HCT116 (cell line): Measurements from ENCODE around the gene SLC25A17. TPM values are rescaled to one million over a fixed set of nuclear protein-coding genes. Genes with fewer than 3 reads are reported as not detected.

Experiments used
- ATAC-seq: fragments of 200-7000 bp; cut with Tn5 transposase; 2 replicates; pipeline ENCODE4 v1.9.1; 2020; ENCODE audit warnings: mild to moderate bottlenecking, moderate library complexity
- BruUV-seq: library from RNA; stranded (reverse); fragments of 400-500 nt; replicated peaks from 2 replicates; lab custom pipeline; 2021; lab: Mats Ljungman, UMichigan
- CTCF ChIA-PET: fragments of 300-600 bp; sonication (Branson Sonifier 250); formaldehyde crosslinking; loops from one replicate; lab custom pipeline; 2021; ENCODE audit warnings: antibody characterized with exemption; lab: Charles Lee
- POLR2A ChIA-PET: fragments of 300-600, 350-600 bp; sonication (Branson Sonifier 250); formaldehyde crosslinking; loops from one replicate; lab custom pipeline; 2021; ENCODE audit warnings: antibody characterized with exemption; lab: Charles Lee
- RAD21 ChIA-PET, 2 experiments: fragments of 300-600 bp; sonication (Branson Sonifier 250); formaldehyde crosslinking; loops; one replicate each; lab custom pipeline; 2023; ENCODE audit warnings: low total read pairs in 2 of 2; ENCODE audit not compliant: uncharacterized antibody in 2 of 2, unreplicated experiment in 2 of 2, low non-redundant PET in 1 of 2; lab: Charles Lee
- DNase-seq: peaks from one replicate; pipeline ENCODE4 v3.0.0-alpha.2; 2010; ENCODE audit warnings: low read depth, low spot score
- H2AFZ ChIP-seq: fragments of 200-600 bp; shearing (Covaris generic), sonication (generic); 2 replicates; pipeline ENCODE4 v1.6.1; 2017; ENCODE audit warnings: low read depth, mixed run types, mixed read lengths, antibody characterized with exemption, low read length; ENCODE audit not compliant: poor library complexity, severe bottlenecking
- H3K27ac ChIP-seq: 2 replicates; pipeline ENCODE4 v1.5.1; 2012; ENCODE audit warnings: low read depth, low read length
- H3K27me3 ChIP-seq: fragments of 200-600 bp; sonication (generic); 2 replicates; pipeline ENCODE4 v1.6.1; 2016; ENCODE audit warnings: mixed run types, low read length, mixed read lengths; ENCODE audit not compliant: insufficient read depth
- H3K36me3 ChIP-seq, 2 experiments: fragments of 200-500 bp in 1 of 2; fragments of 200-600 bp in 1 of 2; sonication (Bioruptor generic) in 1 of 2; sonication (generic) in 1 of 2; 2 replicates each; pipeline versions ENCODE4 v1.5.1 to v1.6.1; 2014 to 2016; ENCODE audit warnings: low read length in 2 of 2, inconsistent platforms in 1 of 2, mixed read lengths in 1 of 2, mixed run types in 1 of 2; ENCODE audit not compliant: insufficient read depth in 2 of 2, control insufficient read depth in 1 of 2
- H3K4me1 ChIP-seq, 2 experiments: fragments of 200-600 bp in 1 of 2; sonication (generic) in 1 of 2; 2 replicates each; pipeline versions ENCODE4 v1.5.1 to v1.6.1; 2012 to 2017; ENCODE audit warnings: low read length in 2 of 2, inconsistent platforms in 1 of 2, mild to moderate bottlenecking in 1 of 2, mixed read lengths in 1 of 2, mixed run types in 1 of 2, moderate library complexity in 1 of 2; ENCODE audit not compliant: insufficient read depth in 2 of 2, control insufficient read depth in 1 of 2
- H3K4me2 ChIP-seq: fragments of 200-600 bp; sonication (generic); 2 replicates; pipeline ENCODE4 v1.6.1; 2017; ENCODE audit warnings: mixed run types, low read length, mixed read lengths
- H3K4me3 ChIP-seq, 2 experiments: fragments of 200-600 bp in 1 of 2; sonication (generic) in 1 of 2; replicated peaks in 1 of 2; 2 replicates each; pipeline ENCODE4 v1.5.1; 2011 to 2016; ENCODE audit warnings: low read length in 2 of 2, control low read depth in 1 of 2, low read depth in 1 of 2, mild to moderate bottlenecking in 1 of 2, mixed read lengths in 1 of 2, mixed run types in 1 of 2
- H3K79me2 ChIP-seq: fragments of 200-600 bp; sonication (generic); 2 replicates; pipeline ENCODE4 v1.6.1; 2017; ENCODE audit warnings: mild to moderate bottlenecking, mixed run types, low read length, moderate library complexity, mixed read lengths; ENCODE audit not compliant: insufficient read depth
- H3K9ac ChIP-seq: fragments of 200-600 bp; sonication (generic); 2 replicates; pipeline ENCODE4 v1.6.1; 2016; ENCODE audit warnings: low read length, mixed read lengths
- H3K9me2 ChIP-seq: fragments of 200-600 bp; sonication (generic), shearing (Covaris generic); 2 replicates; pipeline ENCODE4 v1.6.1; 2017; ENCODE audit warnings: mixed run types, mild to moderate bottlenecking, moderate library complexity; ENCODE audit not compliant: insufficient read depth
- H3K9me3 ChIP-seq, 2 experiments: fragments of 200-500 bp in 1 of 2; fragments of 200-600 bp in 1 of 2; sonication (Bioruptor generic) in 1 of 2; sonication (generic) in 1 of 2; 2 replicates each; pipeline ENCODE4 v1.6.1; 2014 to 2017; ENCODE audit warnings: low read length in 2 of 2, mixed read lengths in 2 of 2, inconsistent platforms in 1 of 2, low read depth in 1 of 2, mild to moderate bottlenecking in 1 of 2, mixed run types in 1 of 2, moderate library complexity in 1 of 2; ENCODE audit not compliant: control insufficient read depth in 1 of 2, insufficient read depth in 1 of 2
- H4K20me1 ChIP-seq: fragments of 200-600 bp; sonication (generic), shearing (Covaris generic); 2 replicates; pipeline ENCODE4 v1.6.1; 2017; ENCODE audit warnings: mixed run types, mild to moderate bottlenecking, moderate library complexity; ENCODE audit not compliant: insufficient read depth
- ATF3 ChIP-seq: IDR thresholded peaks from 2 replicates; pipeline ENCODE4 v1.6.1; 2012
- CBX3 ChIP-seq: IDR thresholded peaks from 2 replicates; pipeline ENCODE4 v1.6.1; 2012; ENCODE audit warnings: low read depth
- CEBPB ChIP-seq: IDR thresholded peaks from 2 replicates; pipeline ENCODE4 v1.6.1; 2012; ENCODE audit warnings: low read depth
- ELF1 ChIP-seq: IDR thresholded peaks from 2 replicates; pipeline ENCODE4 v1.6.1; 2012; ENCODE audit warnings: low read depth, borderline replicate concordance
- FOSL1 ChIP-seq: IDR thresholded peaks from 2 replicates; pipeline ENCODE4 v1.6.1; 2012; ENCODE audit warnings: low read depth
- MAX ChIP-seq: IDR thresholded peaks from 2 replicates; pipeline ENCODE4 v1.6.1; 2012
- POLR2A ChIP-seq: IDR thresholded peaks from 2 replicates; pipeline ENCODE4 v1.7.0; 2011; ENCODE audit warnings: borderline replicate concordance; ENCODE audit not compliant: insufficient read depth, insufficient read length; ENCODE audit errors: extremely low read depth
- RAD21 ChIP-seq: IDR thresholded peaks from 2 replicates; pipeline ENCODE4 v1.6.1; 2012; ENCODE audit warnings: low read depth, mild to moderate bottlenecking
- SIN3A ChIP-seq: IDR thresholded peaks from 2 replicates; pipeline ENCODE4 v1.6.1; 2012; ENCODE audit warnings: low read depth
- SP1 ChIP-seq: IDR thresholded peaks from 2 replicates; pipeline ENCODE4 v1.6.1; 2012; ENCODE audit warnings: low read depth
- intact Hi-C: fragments of 100-400 bp; cut with micrococcal nuclease; formaldehyde crosslinking; loops from 2 replicates; pipeline ENCODE4 v1.10.0; 2022
- total RNA-seq: library from RNA; stranded (reverse); gene quantifications from one replicate; pipeline ENCODE4 v1.2.1, GENCODE V29; 2021; ENCODE audit not compliant: unreplicated experiment

SLC25A17 gene
- total RNA-seq, 1 experiment from 2014 or later: 16.6 TPM

GRCh38 chr22:40806711-40807110 is 12.4 kb downstream of the SLC25A17 start:
- CTCF ChIA-PET: no interaction called here
- DNase-seq (no peak), ATAC-seq (no peak)
- Histone ChIP-seq H3K27ac (no peak overlapping the region), H3K4me1 (no peaks in the 10 kb centered on the region), H3K27me3 (no peaks in the 10 kb centered on the region)
- TF ChIP-seq ELF1: no peak
- TF ChIP-seq FOSL1: no peak
- no peak for TF ChIP-seq MAX
- no peak for TF ChIP-seq CBX3
- TF ChIP-seq RAD21: no peak
- no peak for TF ChIP-seq POLR2A
- no peak for TF ChIP-seq SIN3A
- TF ChIP-seq, all 23 proteins: peak for 0
- Histone ChIP-seq H3K9ac (no peak overlapping the region), H3K9me2 (no peaks in the 10 kb centered on the region), H4K20me1 (no peaks in the 10 kb centered on the region), H3K4me2 (no peak overlapping the region), H3K79me2 (peaks cover 56% of the 10 kb centered on the region), H2AFZ (no peak overlapping the region), H3K36me3 (no peaks in the 10 kb centered on the region), H3K4me3 (no peak overlapping the region), H3K9me3 (no peaks in the 10 kb centered on the region)
- no TSS peak for BruUV-seq
- ChIA-PET RAD21 (no interaction called here), POLR2A (no interaction called here)
- intact Hi-C loops: no loop called here

- CTCF ChIA-PET: no interaction called here
Measured at GRCh38 chr22:40805699-40806203, 13.4 kb downstream of the SLC25A17 start.

More at GRCh38 chr22:40805699-40806203, 13.4 kb downstream of the SLC25A17 start:
- Histone ChIP-seq H3K9me3 (no peaks in the 10 kb centered on the region), H3K4me2 (no peak overlapping the region), H2AFZ (no peak overlapping the region), H3K79me2 (peaks cover 46% of the 10 kb centered on the region), H4K20me1 (no peaks in the 10 kb centered on the region), H3K4me3 (no peak overlapping the region), H3K4me1 (no peaks in the 10 kb centered on the region), H3K27me3 (no peaks in the 10 kb centered on the region), H3K9me2 (no peaks in the 10 kb centered on the region), H3K36me3 (no peaks in the 10 kb centered on the region), H3K9ac (no peak overlapping the region), H3K27ac (no peak overlapping the region)
- ChIA-PET RAD21 (no interaction called here), POLR2A (no interaction called here)
- no peak for ATAC-seq
- BruUV-seq: no TSS peak
- intact Hi-C loops: no loop called here
- no peak for DNase-seq
- TF ChIP-seq CBX3 (no peak), ATF3 (no peak), CEBPB (no peak), SP1 (no peak)
- TF ChIP-seq, all 23 proteins: peak for 0
